PC-3 (cell line): ENCODE data around the gene MAP1LC3A. TPM values are rescaled to one million over a fixed set of nuclear protein-coding genes. Genes with fewer than 3 reads are reported as not detected.

Experiments used
- ATAC-seq: fragments of 200-7000 bp; cut with Tn5 transposase; 2 replicates; pipeline ENCODE4 v1.9.1; 2020; ENCODE audit warnings: mild to moderate bottlenecking, moderate library complexity
- BruUV-seq: library from RNA; stranded (reverse); fragments of 400-500 nt; replicated peaks from 2 replicates; lab custom pipeline; 2021; lab: Mats Ljungman, UMichigan
- CTCF ChIA-PET: fragments of 300-600 bp; sonication (Branson Sonifier 250); formaldehyde crosslinking; loops from one replicate; lab custom pipeline; 2022; ENCODE audit warnings: antibody characterized with exemption; lab: Charles Lee
- POLR2A ChIA-PET: fragments of 300-600 bp; sonication (Branson Sonifier 250); formaldehyde crosslinking; loops from one replicate; lab custom pipeline; 2022; ENCODE audit warnings: antibody characterized with exemption; ENCODE audit not compliant: unreplicated experiment; lab: Charles Lee
- DNase-seq: peaks from one replicate; pipeline ENCODE4 v3.0.0-alpha.2; 2015
- H2AFZ ChIP-seq: fragments of 300-600 bp; sonication (generic); 2 replicates; pipeline ENCODE4 v1.6.0; 2016; ENCODE audit warnings: antibody characterized with exemption, low read length
- H3F3A ChIP-seq: fragments of 300-600 bp; sonication (generic); one replicate; pipeline ENCODE4 v1.6.0; 2017; ENCODE audit warnings: antibody characterized with exemption, low read length, control low read depth, mild to moderate bottlenecking; ENCODE audit not compliant: unreplicated experiment
- H3K27ac ChIP-seq: fragments of 300-600 bp; sonication (generic); 2 replicates; pipeline ENCODE4 v1.5.1; 2016; ENCODE audit warnings: mild to moderate bottlenecking, low read length
- H3K27me3 ChIP-seq: fragments of 300-600 bp; sonication (generic); 2 replicates; pipeline ENCODE4 v1.6.1; 2016; ENCODE audit warnings: low read length, mixed read lengths
- H3K36me3 ChIP-seq: fragments of 300-600 bp; sonication (generic); 2 replicates; pipeline ENCODE4 v1.6.1; 2016; ENCODE audit warnings: low read depth, mixed run types, low read length, mixed read lengths
- H3K4me1 ChIP-seq: fragments of 300-600 bp; sonication (generic); 2 replicates; pipeline ENCODE4 v1.5.1; 2016; ENCODE audit warnings: low read length; ENCODE audit not compliant: insufficient read depth
- H3K4me2 ChIP-seq: fragments of 300-600 bp; sonication (generic); 2 replicates; pipeline ENCODE4 v1.6.0; 2016; ENCODE audit warnings: low read length
- H3K4me3 ChIP-seq: fragments of 300-600 bp; sonication (generic); 2 replicates; pipeline ENCODE4 v1.5.1; 2016; ENCODE audit warnings: mild to moderate bottlenecking, low read length, mixed read lengths
- H3K79me2 ChIP-seq: fragments of 300-600 bp; sonication (generic); 2 replicates; pipeline ENCODE4 v1.6.1; 2017; ENCODE audit warnings: low read length, mixed read lengths
- H3K9ac ChIP-seq: fragments of 300-600 bp; sonication (generic); 2 replicates; pipeline ENCODE4 v1.6.0; 2016; ENCODE audit warnings: mild to moderate bottlenecking, low read length
- H3K9me2 ChIP-seq: fragments of 300-600 bp; sonication (generic); replicated peaks from 2 replicates; pipeline ENCODE4 v1.6.1; 2016; ENCODE audit warnings: mixed run types, low read length, mixed read lengths
- H3K9me3 ChIP-seq: fragments of 300-600 bp; sonication (generic); 2 replicates; pipeline ENCODE4 v1.6.1; 2016; ENCODE audit warnings: low read length, mixed read lengths
- H4K20me1 ChIP-seq: fragments of 300-600 bp; sonication (generic); 2 replicates; pipeline ENCODE4 v1.6.1; 2016; ENCODE audit warnings: low read length, mixed read lengths
- CTCF ChIP-seq: fragments of 300-600 bp; sonication (generic); conservative IDR thresholded peaks from 2 replicates; pipeline ENCODE4 v1.5.1; 2017; ENCODE audit warnings: antibody characterized with exemption, low read depth, mild to moderate bottlenecking, low read length
- EZH2 ChIP-seq: fragments of 300-600 bp; sonication (generic); IDR thresholded peaks from one replicate; pipeline ENCODE4 v1.6.1; 2017; ENCODE audit warnings: antibody characterized with exemption, mild to moderate bottlenecking, low read length; ENCODE audit not compliant: unreplicated experiment
- EZH2phosphoT487 ChIP-seq: fragments of 300-600 bp; sonication (generic); IDR thresholded peaks from 2 replicates; pipeline ENCODE4 v1.6.1; 2018; ENCODE audit warnings: mild to moderate bottlenecking, antibody characterized with exemption, low read length, borderline replicate concordance
- intact Hi-C: fragments of 100-400 bp; cut with micrococcal nuclease; formaldehyde crosslinking; loops from 2 replicates; pipeline ENCODE4 v1.9.0; 2023
- total RNA-seq: library from RNA; depleted of rRNA; stranded (reverse); fragments of >200 nt; gene quantifications from 2 replicates; pipeline ENCODE4 v1.2.3, GENCODE V29; 2014

MAP1LC3A gene
- total RNA-seq, 1 experiment from 2014 or later: 0.22 TPM

- ChIA-PET CTCF (no interaction called here), POLR2A (no interaction called here)
- Histone ChIP-seq H2AFZ (no peak overlapping the region), H3K79me2 (no peaks in the 10 kb centered on the region), H3K9me2 (no peaks in the 10 kb centered on the region), H3K9ac (no peak overlapping the region), H3K4me1 (peaks cover 33% of the 10 kb centered on the region), H3K4me3 (no peak overlapping the region), H3F3A (peaks cover 6% of the 10 kb centered on the region), H3K4me2 (no peak overlapping the region), H3K36me3 (no peaks in the 10 kb centered on the region; the same call in 1 of the 2 replicates), H3K27ac (no peak overlapping the region), H3K27me3 (no peaks in the 10 kb centered on the region), H3K9me3 (no peaks in the 10 kb centered on the region), H4K20me1 (no peaks in the 10 kb centered on the region)
- intact Hi-C loops: no loop called here
- ATAC-seq: no peak
- TF ChIP-seq EZH2: no peak
- no peak for TF ChIP-seq CTCF
- no peak for TF ChIP-seq EZH2phosphoT487
- DNase-seq: no peak
- no TSS peak for BruUV-seq
Observed at GRCh38 chr20:34583544-34583943, 25.0 kb downstream of the MAP1LC3A start.

- Histone ChIP-seq H3K9me2 (no peaks in the 10 kb centered on the region), H3K9me3 (no peaks in the 10 kb centered on the region), H3K27me3 (no peaks in the 10 kb centered on the region), H3K4me2 (no peak overlapping the region), H3F3A (no peaks in the 10 kb centered on the region), H3K9ac (no peak overlapping the region), H2AFZ (no peak overlapping the region), H3K36me3 (no peaks in the 10 kb centered on the region; the same call in 1 of the 2 replicates), H3K4me1 (peaks cover 18% of the 10 kb centered on the region), H3K79me2 (no peaks in the 10 kb centered on the region), H3K4me3 (no peak overlapping the region), H4K20me1 (no peaks in the 10 kb centered on the region), H3K27ac (no peak overlapping the region)
- BruUV-seq: no TSS peak
- intact Hi-C loops: no loop called here
- DNase-seq (no peak), ATAC-seq (no peak)
- CTCF ChIA-PET: no interaction called here
- POLR2A ChIA-PET: no interaction called here
- TF ChIP-seq EZH2 (no peak), CTCF (no peak), EZH2phosphoT487 (no peak)
Observed at GRCh38 chr20:34585019-34585418, 26.5 kb downstream of the MAP1LC3A start.

- DNase-seq: no peak
- 0 out of 2 replicates have a peak, but pooled peaks cover 6% of the 10 kb centered on the region for H3K4me1 ChIP-seq
- H3K9ac ChIP-seq: no peak overlapping the region
- CTCF ChIA-PET: no interaction called here
- no peak for TF ChIP-seq EZH2phosphoT487
- TF ChIP-seq EZH2: no peak
- TF ChIP-seq CTCF: no peak
- no peak overlapping the region for H3K27ac ChIP-seq
- no TSS peak for BruUV-seq
- no peaks in the 10 kb centered on the region for H4K20me1 ChIP-seq
- H3F3A ChIP-seq: no peaks in the 10 kb centered on the region
- H2AFZ ChIP-seq: no peak overlapping the region
- H3K9me3 ChIP-seq: no peaks in the 10 kb centered on the region
- no peaks in the 10 kb centered on the region for H3K79me2 ChIP-seq
- no peak for ATAC-seq
- intact Hi-C loops: no loop called here
- no peaks in the 10 kb centered on the region; the same call in 1 of the 2 replicates for H3K36me3 ChIP-seq
- no peak overlapping the region for H3K4me3 ChIP-seq
- no peak overlapping the region for H3K4me2 ChIP-seq
- POLR2A ChIA-PET: no interaction called here
- H3K9me2 ChIP-seq: no peaks in the 10 kb centered on the region
- H3K27me3 ChIP-seq: no peaks in the 10 kb centered on the region
Observed at GRCh38 chr20:34586488-34587163, 28.1 kb downstream of the MAP1LC3A start.
